ENCODE data around the gene VAPA. TPM values are rescaled to one million over a fixed set of nuclear protein-coding genes. Genes with fewer than 3 reads are reported as not detected.
A peak's percentile ranks its signal among the peaks of the same experiment; 100 is the strongest.

The VAPA gene
- total and polyA plus RNA-seq, 7 donors: 181 to 336 (median 263) TPM

GRCh38 chr18:9878095-9878494 is 35.7 kb upstream of the VAPA start:
- Histone ChIP-seq H3K36me3 (no peaks in the 10 kb centered on the region), H3K4me1 (peaks cover 0 to 8% (median 2%) of the 10 kb centered on the region in 4 donors), H3K27ac (no peak overlapping the region), H3K9me3 (no peaks in the 10 kb centered on the region), H3K27me3 (no peaks in the 10 kb centered on the region), H3K4me3 (no peak overlapping the region)
- no peak for DNase-seq
- intact Hi-C loops (cut with DNase I): no loop called here
- WGBS, 2 donors: 94 to 100% methylated on average over 1 of the region's 1 CpG
- TF ChIP-seq POLR2A (IDR thresholded peaks at IDR 0.05): no peak
- no peak for TF ChIP-seq CTCF (IDR thresholded peaks at IDR 0.05)

GRCh38 chr18:9878783-9879242 is 35.0 kb upstream of the VAPA start:
- no peak overlapping the region for H3K27ac ChIP-seq
- intact Hi-C loops (cut with DNase I): no loop called here
- no peaks in the 10 kb centered on the region for H3K36me3 ChIP-seq
- peaks cover 0 to 16% (median 5%) of the 10 kb centered on the region in 4 donors for H3K4me1 ChIP-seq
- WGBS, 2 donors: 90 to 93% methylated on average over 6 of the region's 6 CpGs
- TF ChIP-seq EP300 (IDR thresholded peaks at IDR 0.05): no peak
- TF ChIP-seq POLR2AphosphoS5 (IDR thresholded peaks at IDR 0.05): no peak
- TF ChIP-seq CTCF (IDR thresholded peaks at IDR 0.05): no peak
- no peak for TF ChIP-seq POLR2A (IDR thresholded peaks at IDR 0.05)
- H3K27me3 ChIP-seq: no peaks in the 10 kb centered on the region
- no peak overlapping the region for H3K4me3 ChIP-seq
- H3K9me3 ChIP-seq: no peaks in the 10 kb centered on the region
- DNase-seq: no peak

DNA sequence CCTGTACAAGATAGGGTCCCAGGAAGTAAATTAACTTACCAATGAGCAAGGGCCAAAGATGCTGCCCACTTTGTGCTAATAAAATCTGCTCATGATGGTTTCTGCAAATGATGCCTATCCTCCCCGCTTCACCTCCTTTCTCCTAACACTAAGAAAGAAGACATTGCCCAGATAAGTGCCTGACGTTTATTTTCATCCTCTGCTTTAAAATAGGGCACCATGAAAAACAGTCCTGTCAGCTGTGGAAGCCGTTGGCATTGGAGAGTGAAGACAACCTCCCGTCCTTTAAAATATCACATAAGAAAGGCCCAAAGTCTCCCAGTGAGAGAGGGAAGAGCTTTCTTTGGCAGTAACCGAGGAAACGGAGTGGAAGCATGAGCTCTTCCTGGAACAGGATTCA is 29.7 kb upstream of the VAPA start:
- intact Hi-C loops (cut with DNase I): no loop called here
- TF ChIP-seq POLR2A (IDR thresholded peaks at IDR 0.05) (no peak), POLR2AphosphoS5 (IDR thresholded peaks at IDR 0.05) (peak; percentile 47 to 80 (median 70)), CTCF (IDR thresholded peaks at IDR 0.05) (no peak), EP300 (IDR thresholded peaks at IDR 0.05) (peak in 3 of 4 donors; percentile 32 to 47 (median 38))

DNA sequence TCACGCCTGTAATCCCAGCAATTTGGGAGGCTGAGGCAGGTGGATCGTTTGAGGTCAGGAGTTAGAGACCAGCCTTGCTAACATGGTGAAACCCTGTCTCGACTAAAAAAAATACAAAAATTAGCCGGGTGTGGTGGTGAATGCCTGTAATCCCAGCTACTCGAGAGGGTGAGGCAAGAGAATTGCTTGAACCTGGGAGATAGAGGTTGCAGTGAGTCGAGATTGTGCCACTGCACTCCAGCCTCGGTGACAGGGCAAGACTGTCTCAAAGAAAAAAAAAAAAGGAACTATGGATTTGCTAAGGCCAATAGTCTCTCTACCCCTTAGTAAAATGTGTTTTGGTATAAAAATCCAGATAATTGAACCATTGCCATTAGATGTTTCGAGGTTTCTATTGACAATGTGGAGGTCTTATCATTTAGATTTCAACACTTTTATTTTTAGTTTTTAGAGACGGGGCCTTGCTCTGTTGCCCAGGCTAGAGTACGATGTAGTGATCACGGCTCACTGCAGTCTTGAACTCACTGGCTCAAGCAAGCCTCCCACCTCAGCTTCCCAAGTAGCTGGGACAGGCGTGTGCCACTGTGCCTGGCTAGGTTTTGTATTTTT is 29.2 kb upstream of the VAPA start:
- TF ChIP-seq EP300 (IDR thresholded peaks at IDR 0.05): no peak
- no peak for TF ChIP-seq POLR2AphosphoS5 (IDR thresholded peaks at IDR 0.05)
- no peak for TF ChIP-seq CTCF (IDR thresholded peaks at IDR 0.05)
- no peak for TF ChIP-seq POLR2A (IDR thresholded peaks at IDR 0.05)
- WGBS, 2 donors: 91 to 92% methylated on average over 12 of the region's 12 CpGs
- Histone ChIP-seq H3K4me3 (no peak overlapping the region), H3K4me1 (peaks cover 0 to 17% (median 5%) of the 10 kb centered on the region in 4 donors), H3K36me3 (no peaks in the 10 kb centered on the region), H3K27ac (peak overlapping the region in 3 of 4 donors; percentile 58 to 70 (median 59)), H3K27me3 (no peaks in the 10 kb centered on the region), H3K9me3 (no peaks in the 10 kb centered on the region)
- intact Hi-C loops (cut with DNase I): no loop called here
- DNase-seq: no peak

More for the DNA sequence above, 29.7 kb upstream of the VAPA start:
- H3K9me3 ChIP-seq: no peaks in the 10 kb centered on the region
- no peak overlapping the region for H3K4me3 ChIP-seq
- no peaks in the 10 kb centered on the region for H3K27me3 ChIP-seq
- H3K36me3 ChIP-seq: no peaks in the 10 kb centered on the region
- H3K4me1 ChIP-seq: peaks cover 0 to 17% (median 5%) of the 10 kb centered on the region in 4 donors
- no peak for DNase-seq
- H3K27ac ChIP-seq: peak overlapping the region in 3 of 4 donors; percentile 58 to 70 (median 59)
- 91 to 92% methylated on average over 6 of the region's 6 CpGs for WGBS, 2 donors

All from sigmoid colon (tissue), 7 donors.